Right lobe of liver (tissue), 4 donors: ENCODE results near the gene C1orf105.

Experiments
- POLR2A ChIP-seq: fragments of 450-650 bp; IDR thresholded peaks from one replicate; pipeline ENCODE4 v1.6.1; 2017; ENCODE audit warnings: antibody characterized with exemption, mild to moderate bottlenecking
- TF ChIP-seq, protein P1 (sequence below), 4 donors: fragments of 200-600 bp in 3 of 4; fragments of 450-650 bp in 1 of 4; IDR thresholded peaks; one replicate each; pipeline versions ENCODE4 v1.5.1 to v1.8.0; 2016 to 2022; ENCODE audit warnings: antibody characterized with exemption in 4 of 4, mild to moderate bottlenecking in 2 of 4
- donor health status: DM: no; HTN: no; CAD: no.
- donor health status: DM: no; HTN: no; CAD: no.
- donor health status: DM: no; HTN: yes; CAD: no.

DNA sequence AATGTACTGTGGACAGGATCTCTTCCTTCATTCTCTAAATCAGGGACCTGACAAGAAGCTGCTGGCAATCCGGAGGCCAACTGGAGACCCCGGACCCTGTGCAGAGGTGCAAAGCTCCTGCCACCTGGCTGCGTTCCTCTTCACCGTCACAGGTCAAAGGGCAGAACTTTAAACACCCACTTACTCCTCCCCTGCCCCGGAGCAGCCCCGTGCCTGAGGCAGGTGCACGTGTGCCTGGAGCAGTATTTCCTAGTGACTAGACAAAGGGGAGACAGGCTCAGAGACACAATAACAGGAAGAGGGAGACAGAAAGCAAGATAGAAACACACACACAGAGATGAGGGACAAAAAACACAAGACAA lies 30.0 kb downstream of the C1orf105 start:
- TF ChIP-seq, protein P1, sequence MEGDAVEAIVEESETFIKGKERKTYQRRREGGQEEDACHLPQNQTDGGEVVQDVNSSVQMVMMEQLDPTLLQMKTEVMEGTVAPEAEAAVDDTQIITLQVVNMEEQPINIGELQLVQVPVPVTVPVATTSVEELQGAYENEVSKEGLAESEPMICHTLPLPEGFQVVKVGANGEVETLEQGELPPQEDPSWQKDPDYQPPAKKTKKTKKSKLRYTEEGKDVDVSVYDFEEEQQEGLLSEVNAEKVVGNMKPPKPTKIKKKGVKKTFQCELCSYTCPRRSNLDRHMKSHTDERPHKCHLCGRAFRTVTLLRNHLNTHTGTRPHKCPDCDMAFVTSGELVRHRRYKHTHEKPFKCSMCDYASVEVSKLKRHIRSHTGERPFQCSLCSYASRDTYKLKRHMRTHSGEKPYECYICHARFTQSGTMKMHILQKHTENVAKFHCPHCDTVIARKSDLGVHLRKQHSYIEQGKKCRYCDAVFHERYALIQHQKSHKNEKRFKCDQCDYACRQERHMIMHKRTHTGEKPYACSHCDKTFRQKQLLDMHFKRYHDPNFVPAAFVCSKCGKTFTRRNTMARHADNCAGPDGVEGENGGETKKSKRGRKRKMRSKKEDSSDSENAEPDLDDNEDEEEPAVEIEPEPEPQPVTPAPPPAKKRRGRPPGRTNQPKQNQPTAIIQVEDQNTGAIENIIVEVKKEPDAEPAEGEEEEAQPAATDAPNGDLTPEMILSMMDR (IDR thresholded peaks at IDR 0.05) = no peak
- TF ChIP-seq POLR2A = no peak
